ENCODE data around the gene ATM.
A peak's percentile ranks its signal among the peaks of the same experiment; 100 is the strongest.

Gene ATM

GRCh38 chr11:108228251-108228650 lies 5.4 kb downstream of the ATM start:
- no peak overlapping the region for H3K9ac ChIP-seq (ENCODE audit: low read depth, low read length)
- 0 out of 2 replicates have a peak overlapping the region, but pooled peaks have one; percentile 8 for H3K27ac ChIP-seq (ENCODE audit: low read length)
- peaks cover 88% of the 10 kb centered on the region for H3K79me2 ChIP-seq (ENCODE audit: insufficient read depth, low read length)

DNA sequence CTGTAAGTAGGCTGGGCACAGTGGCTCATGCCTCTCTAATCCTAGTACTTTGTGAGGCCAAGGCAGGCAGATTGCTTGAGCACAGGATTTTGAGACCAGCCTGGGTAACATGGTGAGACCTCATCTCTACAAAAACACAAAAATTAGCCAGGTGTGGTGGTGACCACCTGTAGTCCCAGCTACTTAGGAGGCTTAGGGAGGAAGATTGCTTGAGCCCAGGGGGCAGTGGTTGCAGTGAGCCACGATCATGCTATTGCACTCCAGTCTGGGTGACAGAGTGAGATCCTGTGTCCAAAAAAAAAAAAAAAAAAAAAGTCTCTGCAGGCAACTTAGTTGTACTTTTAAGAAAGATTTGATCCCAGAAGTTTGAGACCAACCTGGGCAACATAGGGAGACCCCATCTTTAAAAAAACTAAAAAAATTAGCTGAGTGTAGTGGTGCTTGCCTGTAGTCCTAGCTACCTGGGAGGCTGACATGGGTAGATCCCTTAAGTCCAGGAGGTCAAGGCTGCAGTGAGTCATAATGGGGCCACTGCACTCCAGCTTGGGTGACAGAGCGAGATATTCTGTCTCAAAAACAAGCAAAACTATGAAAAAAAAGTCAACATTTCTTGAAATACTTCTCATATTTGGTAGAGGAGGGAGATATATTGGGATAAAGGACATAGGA lies 10.5 kb downstream of the ATM start:
- DNase-seq (no peak), ATAC-seq (ENCODE audit: insufficient read depth, low read depth) (no peak)
- TF ChIP-seq EZH2 (IDR thresholded peaks at IDR 0.05; ENCODE audit: borderline replicate concordance, low read depth, low read length, severe bottlenecking) (no peak), CTCF (IDR thresholded peaks at IDR 0.05; ENCODE audit: borderline replicate concordance, extremely low read depth, low read length, poor library complexity, severe bottlenecking) (no peak)
- Histone ChIP-seq H3K4me1 (ENCODE audit: insufficient read depth, low read length) (peaks cover 42% of the 10 kb centered on the region), H3K79me2 (ENCODE audit: insufficient read depth, low read length) (peaks cover 51% of the 10 kb centered on the region), H3K36me3 (ENCODE audit: insufficient read depth, low read length) (peaks cover 66% of the 10 kb centered on the region), H3K9me3 (ENCODE audit: insufficient read depth, low read length, severe bottlenecking) (no peaks in the 10 kb centered on the region), H4K20me1 (ENCODE audit: insufficient read depth, low read length) (no peaks in the 10 kb centered on the region), H2AFZ (ENCODE audit: low read depth, low read length) (no peak overlapping the region), H3K4me2 (ENCODE audit: insufficient read depth, low read length) (no peak overlapping the region), H3K9ac (ENCODE audit: low read depth, low read length) (no peak overlapping the region), H3K27ac (ENCODE audit: low read length) (peak overlapping the region; percentile 35), H3K27me3 (ENCODE audit: insufficient read depth, low read length, poor library complexity) (no peaks in the 10 kb centered on the region), H3K4me3 (ENCODE audit: low read depth in 1 of 2, low read length in 2 of 2) (no peak overlapping the region)

More at GRCh38 chr11:108228251-108228650, 5.4 kb downstream of the ATM start:
- H3K36me3 ChIP-seq (ENCODE audit: insufficient read depth, low read length) = peaks cover 60% of the 10 kb centered on the region
- no peaks in the 10 kb centered on the region for H3K9me3 ChIP-seq (ENCODE audit: insufficient read depth, low read length, severe bottlenecking)
- TF ChIP-seq EZH2 (IDR thresholded peaks at IDR 0.05; ENCODE audit: borderline replicate concordance, low read depth, low read length, severe bottlenecking) = no peak
- no peak for TF ChIP-seq CTCF (IDR thresholded peaks at IDR 0.05; ENCODE audit: borderline replicate concordance, extremely low read depth, low read length, poor library complexity, severe bottlenecking)
- no peaks in the 10 kb centered on the region for H3K27me3 ChIP-seq (ENCODE audit: insufficient read depth, low read length, poor library complexity)
- no peak for ATAC-seq (ENCODE audit: insufficient read depth, low read depth)
- no peak overlapping the region for H3K4me3 ChIP-seq (ENCODE audit: low read depth in 1 of 2, low read length in 2 of 2)
- no peak for DNase-seq
- H4K20me1 ChIP-seq (ENCODE audit: insufficient read depth, low read length) = no peaks in the 10 kb centered on the region
- no peak overlapping the region for H2AFZ ChIP-seq (ENCODE audit: low read depth, low read length)
- H3K4me1 ChIP-seq (ENCODE audit: insufficient read depth, low read length) = peaks cover 33% of the 10 kb centered on the region
- no peak overlapping the region for H3K4me2 ChIP-seq (ENCODE audit: insufficient read depth, low read length)

GRCh38 chr11:108235192-108235591 lies 12.3 kb downstream of the ATM start:
- ATAC-seq (ENCODE audit: insufficient read depth, low read depth) (no peak), DNase-seq (no peak)
- Histone ChIP-seq H3K4me3 (ENCODE audit: low read depth in 1 of 2, low read length in 2 of 2) (no peak overlapping the region), H3K9me3 (ENCODE audit: insufficient read depth, low read length, severe bottlenecking) (no peaks in the 10 kb centered on the region), H3K4me1 (ENCODE audit: insufficient read depth, low read length) (peaks cover 59% of the 10 kb centered on the region), H3K27ac (ENCODE audit: low read length) (peak overlapping the region; percentile 94), H2AFZ (ENCODE audit: low read depth, low read length) (no peak overlapping the region), H4K20me1 (ENCODE audit: insufficient read depth, low read length) (no peaks in the 10 kb centered on the region), H3K27me3 (ENCODE audit: insufficient read depth, low read length, poor library complexity) (no peaks in the 10 kb centered on the region), H3K9ac (ENCODE audit: low read depth, low read length) (peak overlapping the region; percentile 41; the same call in 1 of the 2 replicates), H3K36me3 (ENCODE audit: insufficient read depth, low read length) (peaks cover 56% of the 10 kb centered on the region), H3K79me2 (ENCODE audit: insufficient read depth, low read length) (peaks cover 40% of the 10 kb centered on the region), H3K4me2 (ENCODE audit: insufficient read depth, low read length) (peak overlapping the region; percentile 55; the same call in 1 of the 2 replicates)
- no peak for TF ChIP-seq CTCF (IDR thresholded peaks at IDR 0.05; ENCODE audit: borderline replicate concordance, extremely low read depth, low read length, poor library complexity, severe bottlenecking)
- no peak for TF ChIP-seq EZH2 (IDR thresholded peaks at IDR 0.05; ENCODE audit: borderline replicate concordance, low read depth, low read length, severe bottlenecking)

All from DND-41 (cell line).